Right lobe of liver (tissue), 4 donors: ENCODE measurements around the gene EHD2.

Source experiments
- POLR2A ChIP-seq: fragments of 450-650 bp; IDR thresholded peaks from one replicate; pipeline ENCODE4 v1.6.1; 2017; ENCODE audit warnings: antibody characterized with exemption, mild to moderate bottlenecking
- TF ChIP-seq, protein P1 (sequence below), 4 donors: fragments of 200-600 bp in 3 of 4; fragments of 450-650 bp in 1 of 4; IDR thresholded peaks; one replicate each; pipeline versions ENCODE4 v1.5.1 to v1.8.0; 2016 to 2022; ENCODE audit warnings: antibody characterized with exemption in 4 of 4, mild to moderate bottlenecking in 2 of 4
- donor health status: DM: no; HTN: no; CAD: no.
- donor health status: DM: no; HTN: no; CAD: no.
- donor health status: DM: no; HTN: yes; CAD: no.

GRCh38 chr19:47761566-47761965, 48.3 kb downstream of the EHD2 start:
- TF ChIP-seq, protein P1, sequence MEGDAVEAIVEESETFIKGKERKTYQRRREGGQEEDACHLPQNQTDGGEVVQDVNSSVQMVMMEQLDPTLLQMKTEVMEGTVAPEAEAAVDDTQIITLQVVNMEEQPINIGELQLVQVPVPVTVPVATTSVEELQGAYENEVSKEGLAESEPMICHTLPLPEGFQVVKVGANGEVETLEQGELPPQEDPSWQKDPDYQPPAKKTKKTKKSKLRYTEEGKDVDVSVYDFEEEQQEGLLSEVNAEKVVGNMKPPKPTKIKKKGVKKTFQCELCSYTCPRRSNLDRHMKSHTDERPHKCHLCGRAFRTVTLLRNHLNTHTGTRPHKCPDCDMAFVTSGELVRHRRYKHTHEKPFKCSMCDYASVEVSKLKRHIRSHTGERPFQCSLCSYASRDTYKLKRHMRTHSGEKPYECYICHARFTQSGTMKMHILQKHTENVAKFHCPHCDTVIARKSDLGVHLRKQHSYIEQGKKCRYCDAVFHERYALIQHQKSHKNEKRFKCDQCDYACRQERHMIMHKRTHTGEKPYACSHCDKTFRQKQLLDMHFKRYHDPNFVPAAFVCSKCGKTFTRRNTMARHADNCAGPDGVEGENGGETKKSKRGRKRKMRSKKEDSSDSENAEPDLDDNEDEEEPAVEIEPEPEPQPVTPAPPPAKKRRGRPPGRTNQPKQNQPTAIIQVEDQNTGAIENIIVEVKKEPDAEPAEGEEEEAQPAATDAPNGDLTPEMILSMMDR (IDR thresholded peaks at IDR 0.05): no peak
- TF ChIP-seq POLR2A: no peak
